Activated CD8-positive, alpha-beta memory T cell treated with anti-CD3 and anti-CD28 coated beads for 1 hour (primary cell): Measurements from ENCODE around the gene CPTP.

Experiments
- DNase-seq, 2 donors: peaks; one replicate each; pipeline ENCODE4 v3.0.0-alpha.2; 2020; ENCODE audit warnings: low read depth in 1 of 2; ENCODE audit errors: extremely low read depth in 1 of 2

CPTP gene

DNA sequence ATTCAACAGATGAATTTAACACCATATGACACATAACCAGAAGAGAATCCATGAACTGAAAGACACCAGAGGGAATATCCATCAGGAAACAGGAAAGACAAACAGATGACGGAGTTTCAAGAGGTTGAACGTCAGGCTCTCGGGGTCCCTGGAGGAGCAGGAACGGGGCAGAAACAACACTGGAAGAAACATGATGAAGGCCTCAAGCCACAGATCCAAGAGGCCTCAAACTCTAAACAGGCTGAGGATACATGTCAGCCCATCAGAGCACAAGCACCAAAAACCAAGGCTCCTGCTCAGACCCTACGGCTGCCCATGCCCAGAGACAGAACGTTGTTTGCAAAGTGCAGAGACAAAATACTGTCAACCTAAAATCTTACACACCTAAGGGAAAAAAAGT, 7.2 kb upstream of the CPTP start:
- DNase-seq = no peak

DNA sequence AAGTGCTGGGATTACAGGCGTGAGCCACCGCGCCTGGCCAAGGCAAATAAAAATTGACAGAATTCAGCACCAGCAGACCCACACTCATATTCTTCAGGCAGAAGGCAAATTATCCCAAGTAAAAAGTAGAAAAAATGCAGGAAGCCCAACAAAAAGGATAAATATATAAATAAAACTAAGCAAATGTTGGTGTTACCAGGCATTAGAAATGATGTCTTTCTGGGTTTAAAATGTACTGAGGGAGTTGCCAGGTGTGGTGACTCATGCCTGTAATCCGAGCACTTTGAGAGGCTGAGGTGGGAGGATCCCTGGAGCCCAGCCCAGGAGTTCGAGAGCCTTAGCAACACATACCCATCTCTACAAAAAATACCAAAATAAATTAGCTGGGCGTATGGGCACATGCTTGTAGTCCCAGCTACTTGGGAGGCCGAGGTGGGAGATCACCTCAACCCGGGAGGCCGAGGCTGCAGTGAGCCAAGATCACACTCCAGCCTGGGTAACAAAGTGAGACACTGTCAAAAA, 6.4 kb upstream of the CPTP start:
- no peak for DNase-seq

DNA sequence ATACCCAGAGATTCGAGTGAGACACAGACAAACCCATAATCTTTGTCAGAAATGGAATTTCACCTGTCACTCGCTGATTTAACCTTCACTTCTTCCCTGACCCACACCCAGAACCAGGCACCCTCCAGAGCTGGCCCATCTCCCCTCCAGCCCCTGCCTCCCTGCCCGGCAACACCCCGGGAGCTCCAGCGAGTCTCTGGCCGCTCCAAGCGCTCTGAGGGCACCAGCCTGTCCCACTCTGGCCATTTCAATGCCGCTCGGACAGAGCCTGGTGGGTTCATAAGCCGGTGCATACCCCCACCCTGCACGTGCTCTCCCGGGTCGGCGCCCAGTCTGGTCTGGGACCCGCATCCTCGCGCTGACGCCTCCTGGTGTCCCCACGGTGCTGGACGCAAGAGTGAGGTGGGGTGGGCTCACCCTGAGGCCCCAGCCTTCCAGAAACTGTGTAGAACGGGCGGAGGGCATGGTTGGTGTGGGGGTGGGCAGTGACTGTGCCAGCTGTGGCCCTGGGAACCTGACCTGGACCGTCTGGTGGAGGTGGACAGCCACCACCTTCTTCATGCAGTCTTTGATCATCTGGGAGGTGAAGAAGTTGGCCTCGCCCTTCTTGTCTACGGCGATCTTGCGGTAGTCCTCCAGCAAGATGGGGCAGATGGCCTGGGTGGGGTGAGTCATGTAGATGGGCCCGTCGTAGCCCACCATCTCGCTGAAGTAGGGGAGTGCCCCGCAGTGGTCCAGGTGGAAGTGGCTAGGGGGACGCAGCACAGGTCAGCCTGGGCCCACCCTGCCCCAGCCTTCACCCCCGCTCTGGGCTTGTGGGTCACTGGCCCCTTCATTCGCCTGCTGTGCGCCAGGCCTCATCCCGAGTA, 5.6 kb upstream of the CPTP start:
- DNase-seq = no peak

DNA sequence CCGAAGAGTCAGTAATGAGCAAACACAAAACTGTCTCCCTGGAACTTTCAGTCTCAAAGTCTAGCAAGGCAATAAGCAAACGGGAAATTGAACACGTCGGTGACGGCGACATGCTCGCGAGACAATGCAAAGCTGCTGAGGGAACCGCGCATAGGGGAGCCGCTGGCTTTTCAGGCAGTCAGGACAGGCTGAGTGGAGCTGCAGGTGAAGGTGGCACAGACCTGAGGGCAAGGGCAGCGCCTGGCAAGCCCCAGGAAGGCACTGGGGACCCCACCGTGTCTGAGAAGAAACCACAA, 5.0 kb upstream of the CPTP start:
- DNase-seq = no peak

DNA sequence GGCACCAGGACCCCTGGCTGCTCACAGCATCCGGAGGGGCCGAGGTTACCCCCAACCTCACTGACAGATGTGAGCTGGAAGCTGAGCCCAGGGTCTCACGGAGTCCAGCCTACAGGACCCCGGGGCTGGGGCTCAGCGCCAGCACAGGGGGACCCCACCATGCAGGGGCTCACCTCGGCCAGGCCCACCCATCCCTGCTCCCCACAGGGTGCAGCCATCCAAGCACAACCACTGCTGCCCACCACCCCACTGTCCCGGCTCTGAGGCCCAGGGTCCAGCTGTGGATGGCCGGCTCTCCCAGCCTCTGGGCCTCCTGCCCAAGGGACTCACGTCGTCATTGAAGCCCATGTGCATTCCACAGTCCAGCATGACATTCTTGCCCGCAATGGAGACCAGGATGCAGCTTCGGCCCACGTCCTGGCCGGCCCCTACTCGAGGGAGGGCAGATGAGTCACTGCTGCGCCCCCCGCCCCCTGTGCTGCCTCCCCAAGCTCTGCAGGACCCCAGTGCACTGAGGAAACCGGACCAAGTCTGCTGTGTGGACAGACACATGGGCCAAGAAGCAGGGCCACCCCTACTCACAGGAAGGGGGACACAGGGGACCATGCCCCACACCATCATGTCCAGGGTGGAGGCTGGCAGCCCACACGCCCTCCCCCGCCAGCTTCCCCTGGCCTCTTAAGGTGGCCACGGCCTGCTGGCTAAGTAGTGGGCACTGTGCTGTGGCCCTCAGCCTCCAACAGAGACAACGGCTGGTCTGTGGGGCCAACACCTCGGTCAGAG, 3.7 kb upstream of the CPTP start:
- DNase-seq = no peak

DNA sequence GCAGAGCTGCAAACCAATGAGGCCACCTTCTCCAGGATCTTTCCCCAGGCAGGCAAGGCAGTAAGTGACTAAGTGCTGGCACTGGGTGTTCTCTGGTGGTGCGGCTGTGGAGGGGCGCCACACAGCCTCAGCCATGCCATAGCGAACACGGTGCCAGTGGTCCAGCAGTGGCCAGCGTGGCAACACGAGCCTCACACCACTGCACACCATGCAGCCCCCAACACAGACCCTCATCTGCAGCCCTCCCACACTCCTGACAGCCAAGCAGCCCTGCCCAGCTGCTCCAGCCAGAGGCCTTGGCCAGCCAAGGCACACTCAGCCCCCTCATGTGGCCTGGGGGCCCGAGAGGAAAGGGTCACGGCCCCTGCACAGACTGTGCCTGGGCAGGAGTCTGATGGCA, 3.1 kb upstream of the CPTP start:
- DNase-seq = no peak

DNA sequence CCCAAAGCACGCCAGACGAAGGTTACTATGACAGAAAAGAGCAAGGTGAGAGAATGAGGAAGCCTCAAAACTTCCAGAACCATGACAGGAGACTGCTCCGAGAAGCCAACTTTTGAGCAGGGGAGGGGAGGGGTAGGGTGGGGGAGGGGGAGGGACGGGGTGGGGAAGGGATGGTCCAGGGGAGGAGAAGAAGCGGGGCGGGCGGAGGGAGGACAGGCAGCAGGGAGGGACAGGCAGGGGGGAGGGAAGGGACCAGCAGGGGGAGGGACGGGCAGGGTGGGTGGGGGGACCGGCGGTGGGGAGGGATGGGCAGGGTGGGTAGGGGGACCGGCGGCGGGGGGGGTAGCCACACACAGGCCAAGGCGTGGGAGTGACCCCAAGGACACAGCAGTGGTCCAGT, 2.2 kb upstream of the CPTP start:
- DNase-seq = no peak

DNA sequence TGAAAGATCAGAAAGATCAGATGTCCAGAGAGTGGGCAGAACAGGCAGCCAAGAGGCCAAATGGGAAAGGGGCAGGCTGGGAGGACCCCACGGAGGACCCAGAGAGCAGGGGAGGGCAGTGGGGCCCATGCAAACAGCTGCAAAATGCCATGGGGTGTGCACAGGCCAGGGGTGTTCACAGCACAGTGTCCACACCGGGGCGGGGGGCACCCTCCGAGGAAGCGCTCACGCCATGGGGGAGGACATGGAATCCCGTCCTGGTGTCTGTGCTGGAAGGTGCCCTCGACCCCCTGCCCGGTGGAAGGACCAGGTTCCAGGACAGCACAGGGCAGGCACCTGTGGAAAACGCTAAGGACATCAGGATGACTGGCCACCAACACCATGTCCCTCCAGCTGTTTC, 1.6 kb upstream of the CPTP start:
- DNase-seq = no peak

DNA sequence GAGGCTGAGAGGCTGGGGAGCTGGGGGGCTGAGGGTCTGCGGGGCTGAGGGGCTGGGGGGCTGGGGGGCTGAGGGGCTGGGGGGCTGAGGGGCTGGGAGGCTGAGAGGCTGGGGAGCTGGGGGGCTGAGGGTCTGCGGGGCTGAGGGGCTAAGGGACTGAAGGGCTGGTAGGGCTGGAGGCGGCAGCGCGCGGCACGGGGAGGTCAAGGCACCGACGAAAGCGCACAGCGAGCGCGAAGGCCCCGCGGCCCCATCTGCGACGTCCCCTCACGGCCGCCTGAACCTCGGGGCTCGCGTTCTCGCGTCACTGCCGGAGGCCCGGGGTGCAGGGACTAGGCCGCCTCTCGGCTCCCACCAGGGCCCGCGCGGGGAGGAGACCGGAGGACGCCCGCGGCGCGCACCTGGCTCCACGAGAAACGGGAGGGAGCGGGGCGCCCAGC, 498 bp upstream of the CPTP start:
- DNase-seq = no peak

DNA sequence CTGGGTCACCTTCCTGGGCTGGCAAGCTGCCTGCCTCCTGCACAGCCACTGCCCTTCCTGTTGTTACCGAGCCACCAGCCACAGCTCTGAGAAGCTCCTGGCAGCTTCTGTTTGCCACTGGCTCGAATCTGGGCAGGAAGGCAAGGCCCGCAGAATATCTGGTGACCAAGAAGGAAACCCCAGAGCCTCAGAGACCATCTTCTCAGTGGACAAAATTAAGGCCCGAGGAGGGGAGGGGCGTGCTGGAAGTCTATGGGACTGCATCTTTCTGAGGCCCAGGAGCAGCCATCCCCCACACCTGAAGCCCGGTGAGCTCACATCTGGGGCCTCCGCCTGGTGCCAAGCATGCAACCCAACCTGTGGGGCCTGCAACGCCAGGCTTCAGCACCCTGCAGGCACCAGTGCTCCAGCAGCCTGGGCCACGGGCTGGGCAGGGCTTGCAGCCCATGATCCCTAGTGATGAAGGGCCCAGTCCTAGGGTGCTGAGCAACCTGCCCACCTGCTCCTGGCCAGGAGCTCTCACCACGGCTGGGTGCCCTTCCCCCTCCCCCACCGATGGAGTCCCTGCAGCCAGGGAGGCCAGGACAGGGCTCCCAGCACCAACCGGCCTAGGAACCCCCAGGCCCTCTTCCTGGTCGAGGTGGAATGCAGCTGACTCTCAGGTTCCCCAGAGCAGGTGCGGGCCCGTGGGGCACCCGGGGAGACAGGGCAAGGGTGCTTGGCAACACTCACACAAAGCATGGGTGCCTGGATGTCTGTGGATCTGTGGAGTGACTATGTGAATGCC, 879 bp downstream of the CPTP start:
- DNase-seq = no peak

DNA sequence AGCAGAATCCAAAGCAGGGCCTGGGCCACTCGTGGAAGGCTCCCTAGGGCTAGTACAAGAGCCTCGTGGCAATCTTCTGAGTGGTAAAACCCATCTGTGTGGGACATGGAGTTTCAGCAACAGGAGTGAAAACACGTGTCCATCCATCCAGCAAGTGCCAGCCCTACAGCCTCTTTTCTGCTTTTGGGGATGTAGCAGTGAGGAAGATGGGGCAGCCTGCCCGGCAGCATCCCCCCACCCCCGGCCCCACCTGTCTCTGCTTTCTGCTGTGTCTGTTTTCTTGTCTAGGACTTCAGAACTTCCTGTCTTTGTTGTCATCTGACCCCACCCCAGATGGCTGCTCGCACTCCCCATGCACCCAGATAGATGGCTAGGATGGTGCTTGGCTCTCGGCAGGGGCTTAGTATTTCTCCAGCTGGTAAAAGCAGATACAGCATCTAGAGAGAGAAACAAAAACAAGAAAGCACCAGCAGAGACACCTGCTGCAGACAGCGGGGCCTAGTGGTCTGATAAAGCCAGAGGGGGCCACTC, 1.5 kb downstream of the CPTP start:
- no peak for DNase-seq

DNA sequence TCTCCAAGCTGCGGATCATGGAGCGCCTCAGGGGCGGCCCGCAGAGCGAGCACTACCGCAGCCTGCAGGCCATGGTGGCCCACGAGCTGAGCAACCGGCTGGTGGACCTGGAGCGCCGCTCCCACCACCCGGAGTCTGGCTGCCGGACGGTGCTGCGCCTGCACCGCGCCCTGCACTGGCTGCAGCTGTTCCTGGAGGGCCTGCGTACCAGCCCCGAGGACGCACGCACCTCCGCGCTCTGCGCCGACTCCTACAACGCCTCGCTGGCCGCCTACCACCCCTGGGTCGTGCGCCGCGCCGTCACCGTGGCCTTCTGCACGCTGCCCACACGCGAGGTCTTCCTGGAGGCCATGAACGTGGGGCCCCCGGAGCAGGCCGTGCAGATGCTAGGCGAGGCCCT, 2.7 kb downstream of the CPTP start:
- no peak for DNase-seq

DNA sequence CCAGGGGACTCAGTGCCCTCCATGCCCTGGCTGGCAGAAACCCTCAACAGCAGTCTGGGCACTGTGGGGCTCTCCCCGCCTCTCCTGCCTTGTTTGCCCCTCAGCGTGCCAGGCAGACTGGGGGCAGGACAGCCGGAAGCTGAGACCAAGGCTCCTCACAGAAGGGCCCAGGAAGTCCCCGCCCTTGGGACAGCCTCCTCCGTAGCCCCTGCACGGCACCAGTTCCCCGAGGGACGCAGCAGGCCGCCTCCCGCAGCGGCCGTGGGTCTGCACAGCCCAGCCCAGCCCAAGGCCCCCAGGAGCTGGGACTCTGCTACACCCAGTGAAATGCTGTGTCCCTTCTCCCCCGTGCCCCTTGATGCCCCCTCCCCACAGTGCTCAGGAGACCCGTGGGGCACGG, 3.7 kb downstream of the CPTP start:
- no peak for DNase-seq

DNA sequence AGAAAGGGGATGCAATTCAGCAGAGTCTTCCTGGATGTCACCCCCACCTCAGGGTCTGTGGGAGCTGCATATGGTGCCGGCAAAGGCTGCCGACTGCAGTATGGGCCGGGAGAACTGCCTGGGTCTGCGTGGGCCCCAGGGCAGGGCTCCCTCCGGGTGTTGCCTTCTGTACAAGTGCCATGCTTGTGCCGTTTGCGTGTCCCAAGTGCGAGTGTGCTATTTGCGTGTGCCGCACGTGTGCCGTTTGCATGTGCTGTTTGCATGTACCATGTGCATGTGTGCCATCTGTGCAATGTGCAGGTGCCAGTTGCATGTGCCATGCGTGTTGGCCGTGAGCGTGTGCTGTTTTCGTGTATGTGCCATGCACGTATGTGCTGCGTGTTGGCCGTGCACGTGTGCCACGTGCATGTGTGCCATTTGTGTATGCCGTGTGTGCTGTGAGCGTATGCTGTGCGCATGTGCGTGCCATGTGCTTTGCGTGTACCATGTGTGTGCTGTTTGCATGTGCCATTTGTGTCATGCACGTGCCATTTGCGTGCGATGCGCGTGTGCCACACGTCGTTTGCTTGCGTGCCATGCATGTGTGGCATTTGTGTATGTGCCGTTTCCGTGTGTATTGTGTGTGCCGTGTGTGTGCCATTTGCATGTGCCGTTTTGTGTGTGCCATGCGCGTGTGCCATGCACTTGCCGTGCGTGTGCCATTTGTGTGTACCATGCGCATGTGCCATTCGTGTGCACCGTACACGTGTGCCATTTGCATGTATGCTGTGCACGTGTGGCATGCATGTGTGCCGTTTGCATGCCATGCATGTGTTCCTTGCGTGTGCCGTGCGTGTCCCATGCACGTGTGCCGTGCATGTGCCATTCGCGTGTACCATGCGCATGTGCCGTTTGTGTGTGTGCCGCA, 5.0 kb downstream of the CPTP start:
- no peak for DNase-seq

DNA sequence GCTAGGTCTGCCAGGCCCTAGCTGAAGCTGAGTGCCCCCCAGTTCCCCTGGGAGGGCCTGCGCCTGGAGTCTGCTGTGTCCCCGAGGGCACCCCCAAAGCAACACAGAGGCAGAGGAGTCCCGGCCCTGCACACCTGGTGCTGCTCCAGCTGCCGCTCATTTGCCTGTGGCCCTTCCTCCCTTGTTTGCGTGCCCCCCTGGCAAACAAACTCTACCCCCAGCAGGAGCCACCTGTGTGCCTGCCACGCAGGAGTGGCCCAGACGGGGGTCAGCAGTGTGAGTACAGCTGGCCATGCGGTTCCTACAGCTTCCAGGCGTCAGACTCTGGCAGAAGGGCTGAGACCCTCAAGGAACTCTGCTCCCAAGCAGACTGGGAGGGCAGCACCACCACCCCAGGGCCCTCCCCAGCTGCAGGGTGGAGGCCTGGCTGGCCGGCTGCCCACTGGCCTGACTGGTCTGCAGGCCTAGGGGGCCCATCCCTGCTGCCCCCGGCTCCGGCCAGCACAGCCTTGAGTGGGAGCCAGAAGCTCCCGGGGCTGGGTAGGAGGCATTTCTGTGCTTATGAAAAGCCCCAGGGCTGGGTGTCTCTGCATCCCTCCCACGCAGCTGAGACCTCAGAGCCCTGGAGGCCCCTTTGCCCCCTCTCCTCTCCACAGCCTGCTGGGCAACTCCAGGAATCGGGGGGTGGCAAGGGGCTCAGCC, 5.9 kb downstream of the CPTP start:
- no peak for DNase-seq

DNA sequence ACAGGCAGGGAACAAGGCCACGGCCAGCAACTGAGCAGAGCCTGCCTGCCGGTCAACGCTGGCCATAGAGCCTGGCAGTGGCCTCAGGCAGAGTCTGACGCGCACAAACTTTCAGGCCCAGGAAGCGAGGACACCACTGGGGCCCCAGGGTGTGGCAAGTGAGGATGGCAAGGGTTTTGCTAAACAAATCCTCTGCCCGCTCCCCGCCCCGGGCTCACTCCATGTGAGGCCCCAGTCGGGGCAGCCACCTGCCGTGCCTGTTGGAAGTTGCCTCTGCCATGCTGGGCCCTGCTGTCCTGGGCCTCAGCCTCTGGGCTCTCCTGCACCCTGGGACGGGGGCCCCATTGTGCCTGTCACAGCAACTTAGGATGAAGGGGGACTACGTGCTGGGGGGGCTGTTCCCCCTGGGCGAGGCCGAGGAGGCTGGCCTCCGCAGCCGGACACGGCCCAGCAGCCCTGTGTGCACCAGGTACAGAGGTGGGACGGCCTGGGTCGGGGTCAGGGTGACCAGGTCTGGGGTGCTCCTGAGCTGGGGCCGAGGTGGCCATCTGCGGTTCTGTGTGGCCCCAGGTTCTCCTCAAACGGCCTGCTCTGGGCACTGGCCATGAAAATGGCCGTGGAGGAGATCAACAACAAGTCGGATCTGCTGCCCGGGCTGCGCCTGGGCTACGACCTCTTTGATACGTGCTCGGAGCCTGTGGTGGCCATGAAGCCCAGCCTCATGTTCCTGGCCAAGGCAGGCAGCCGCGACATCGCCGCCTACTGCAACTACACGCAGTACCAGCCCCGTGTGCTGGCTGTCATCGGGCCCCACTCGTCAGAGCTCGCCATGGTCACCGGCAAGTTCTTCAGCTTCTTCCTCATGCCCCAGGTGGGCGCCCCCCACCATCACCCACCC, 6.7 kb downstream of the CPTP start, which contains the start of gene TAS1R3:
Gene TAS1R3, plus strand, starts transcription at position 213 of the 898 bp plus-strand sequence. Its CDS starts 66 bp downstream, at position 279.
- no peak for DNase-seq

DNA sequence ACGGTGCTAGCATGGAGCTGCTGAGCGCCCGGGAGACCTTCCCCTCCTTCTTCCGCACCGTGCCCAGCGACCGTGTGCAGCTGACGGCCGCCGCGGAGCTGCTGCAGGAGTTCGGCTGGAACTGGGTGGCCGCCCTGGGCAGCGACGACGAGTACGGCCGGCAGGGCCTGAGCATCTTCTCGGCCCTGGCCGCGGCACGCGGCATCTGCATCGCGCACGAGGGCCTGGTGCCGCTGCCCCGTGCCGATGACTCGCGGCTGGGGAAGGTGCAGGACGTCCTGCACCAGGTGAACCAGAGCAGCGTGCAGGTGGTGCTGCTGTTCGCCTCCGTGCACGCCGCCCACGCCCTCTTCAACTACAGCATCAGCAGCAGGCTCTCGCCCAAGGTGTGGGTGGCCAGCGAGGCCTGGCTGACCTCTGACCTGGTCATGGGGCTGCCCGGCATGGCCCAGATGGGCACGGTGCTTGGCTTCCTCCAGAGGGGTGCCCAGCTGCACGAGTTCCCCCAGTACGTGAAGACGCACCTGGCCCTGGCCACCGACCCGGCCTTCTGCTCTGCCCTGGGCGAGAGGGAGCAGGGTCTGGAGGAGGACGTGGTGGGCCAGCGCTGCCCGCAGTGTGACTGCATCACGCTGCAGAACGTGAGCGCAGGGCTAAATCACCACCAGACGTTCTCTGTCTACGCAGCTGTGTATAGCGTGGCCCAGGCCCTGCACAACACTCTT, 7.6 kb downstream of the CPTP start:
- DNase-seq = no peak
